ENCODE results near the gene DUS2. TPM values are rescaled to one million over a fixed set of nuclear protein-coding genes. Genes with fewer than 3 reads are reported as not detected.

DUS2 gene
- total RNA-seq, 2 experiments from 2014 or later, result 19.9 to 32.4 TPM

DNA sequence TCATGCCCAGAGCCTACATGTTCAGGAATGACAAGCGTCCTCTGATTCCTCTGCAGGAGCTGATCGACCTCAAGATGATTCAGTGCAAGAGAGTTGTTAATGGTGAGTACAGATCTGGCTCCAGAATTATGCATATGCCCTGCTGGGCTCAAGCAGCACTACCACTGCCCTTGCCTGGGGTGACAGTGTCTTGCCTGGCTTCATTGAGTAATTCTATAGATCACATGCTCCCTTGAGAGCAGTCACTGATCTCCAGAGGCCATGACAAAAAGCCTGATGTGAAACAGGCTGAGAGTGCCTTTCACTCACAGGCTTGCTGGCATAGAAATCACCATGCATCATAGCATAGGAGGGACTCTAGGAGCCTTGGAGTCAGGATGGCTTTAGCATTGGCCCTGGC lies 26.4 kb downstream of the DUS2 start:
- no peaks in the 10 kb centered on the region for H3K9me2 ChIP-seq (ENCODE audit: insufficient read depth, low read length)
- ChIA-PET POLR2A (no interaction called here), CTCF (ENCODE audit: unreplicated experiment) (no interaction called here)
- TF ChIP-seq, protein P1, sequence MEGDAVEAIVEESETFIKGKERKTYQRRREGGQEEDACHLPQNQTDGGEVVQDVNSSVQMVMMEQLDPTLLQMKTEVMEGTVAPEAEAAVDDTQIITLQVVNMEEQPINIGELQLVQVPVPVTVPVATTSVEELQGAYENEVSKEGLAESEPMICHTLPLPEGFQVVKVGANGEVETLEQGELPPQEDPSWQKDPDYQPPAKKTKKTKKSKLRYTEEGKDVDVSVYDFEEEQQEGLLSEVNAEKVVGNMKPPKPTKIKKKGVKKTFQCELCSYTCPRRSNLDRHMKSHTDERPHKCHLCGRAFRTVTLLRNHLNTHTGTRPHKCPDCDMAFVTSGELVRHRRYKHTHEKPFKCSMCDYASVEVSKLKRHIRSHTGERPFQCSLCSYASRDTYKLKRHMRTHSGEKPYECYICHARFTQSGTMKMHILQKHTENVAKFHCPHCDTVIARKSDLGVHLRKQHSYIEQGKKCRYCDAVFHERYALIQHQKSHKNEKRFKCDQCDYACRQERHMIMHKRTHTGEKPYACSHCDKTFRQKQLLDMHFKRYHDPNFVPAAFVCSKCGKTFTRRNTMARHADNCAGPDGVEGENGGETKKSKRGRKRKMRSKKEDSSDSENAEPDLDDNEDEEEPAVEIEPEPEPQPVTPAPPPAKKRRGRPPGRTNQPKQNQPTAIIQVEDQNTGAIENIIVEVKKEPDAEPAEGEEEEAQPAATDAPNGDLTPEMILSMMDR (conservative IDR thresholded peaks at IDR 0.05; ENCODE audit: low read length), result no peak
- TF ChIP-seq EZH2phosphoT487 (IDR thresholded peaks at IDR 0.05; ENCODE audit: borderline replicate concordance, low read depth, low read length), result no peak
- H3K4me3 ChIP-seq (ENCODE audit: low read depth, low read length, poor library complexity, severe bottlenecking), result no peak overlapping the region
- no peaks in the 10 kb centered on the region for H3K9me3 ChIP-seq (ENCODE audit: low read length)
- peaks cover 67% of the 10 kb centered on the region for H3K36me3 ChIP-seq (ENCODE audit: insufficient read depth, low read length)
- H2AFZ ChIP-seq (ENCODE audit: low read length), result no peak overlapping the region
- H4K20me1 ChIP-seq (ENCODE audit: insufficient read depth, low read length), result no peaks in the 10 kb centered on the region
- no peak overlapping the region for H3K4me2 ChIP-seq (ENCODE audit: low read length)
- BruUV-seq (replicated peaks), result no TSS peak
- no peaks in the 10 kb centered on the region for H3K4me1 ChIP-seq (ENCODE audit: insufficient read depth, low read length, poor library complexity, severe bottlenecking)
- no peak for DNase-seq (ENCODE audit: low spot score)
- no peak overlapping the region for H3K27ac ChIP-seq (ENCODE audit: low read depth, low read length, poor library complexity, severe bottlenecking)
- no peaks in the 10 kb centered on the region for H3K79me2 ChIP-seq (ENCODE audit: insufficient read depth, low read depth, low read length)
- intact Hi-C loops (cut with micrococcal nuclease; ENCODE audit: unreplicated experiment), result loop anchor here (10.0 kb wide), 1 partner anchor 375 kb away; no protein-coding TSS in a partner anchor

DNA sequence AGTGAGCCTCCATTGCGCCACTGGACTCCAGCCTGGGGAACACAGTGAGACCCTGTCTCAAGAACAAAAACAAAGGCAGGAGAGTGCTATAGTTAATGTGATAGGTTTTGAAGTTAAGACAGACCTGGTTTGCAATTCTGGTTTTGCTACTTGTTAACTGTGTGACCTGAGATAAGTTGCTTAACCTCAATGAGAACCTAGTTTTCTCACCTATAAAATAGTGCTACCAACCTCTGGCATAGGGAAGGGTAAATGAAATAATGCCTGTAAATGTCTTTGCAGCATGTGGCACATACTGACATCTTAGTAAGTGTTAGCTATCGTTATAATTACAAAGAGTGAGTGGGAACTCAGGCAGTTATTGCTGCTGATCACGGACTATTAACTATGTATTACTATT lies 32.3 kb downstream of the DUS2 start:
- no peaks in the 10 kb centered on the region for H3K9me2 ChIP-seq (ENCODE audit: insufficient read depth, low read length)
- H3K4me3 ChIP-seq (ENCODE audit: low read depth, low read length, poor library complexity, severe bottlenecking), result no peak overlapping the region
- intact Hi-C loops (cut with micrococcal nuclease; ENCODE audit: unreplicated experiment), result no loop called here
- H4K20me1 ChIP-seq (ENCODE audit: insufficient read depth, low read length), result no peaks in the 10 kb centered on the region
- TF ChIP-seq EZH2phosphoT487 (IDR thresholded peaks at IDR 0.05; ENCODE audit: borderline replicate concordance, low read depth, low read length), result no peak
- TF ChIP-seq, protein P1 (conservative IDR thresholded peaks at IDR 0.05; ENCODE audit: low read length), result no peak
- no peaks in the 10 kb centered on the region for H3K9me3 ChIP-seq (ENCODE audit: low read length)
- peaks cover 75% of the 10 kb centered on the region for H3K36me3 ChIP-seq (ENCODE audit: insufficient read depth, low read length)
- H2AFZ ChIP-seq (ENCODE audit: low read length), result no peak overlapping the region
- no peak for DNase-seq (ENCODE audit: low spot score)
- no TSS peak for BruUV-seq (replicated peaks)
- H3K79me2 ChIP-seq (ENCODE audit: insufficient read depth, low read depth, low read length), result no peaks in the 10 kb centered on the region
- H3K4me1 ChIP-seq (ENCODE audit: insufficient read depth, low read length, poor library complexity, severe bottlenecking), result no peaks in the 10 kb centered on the region
- ChIA-PET POLR2A (interaction anchor here (1.0 kb wide), 1 partner anchor 17 kb away, joined by 4 read pairs; no protein-coding TSS in a partner anchor), CTCF (ENCODE audit: unreplicated experiment) (interaction anchor here (0.6 kb wide), 1 partner anchor 15 kb away, joined by 3 read pairs; no protein-coding TSS in a partner anchor)
- no peak overlapping the region for H3K27ac ChIP-seq (ENCODE audit: low read depth, low read length, poor library complexity, severe bottlenecking)
- H3K4me2 ChIP-seq (ENCODE audit: low read length), result no peak overlapping the region

DNA sequence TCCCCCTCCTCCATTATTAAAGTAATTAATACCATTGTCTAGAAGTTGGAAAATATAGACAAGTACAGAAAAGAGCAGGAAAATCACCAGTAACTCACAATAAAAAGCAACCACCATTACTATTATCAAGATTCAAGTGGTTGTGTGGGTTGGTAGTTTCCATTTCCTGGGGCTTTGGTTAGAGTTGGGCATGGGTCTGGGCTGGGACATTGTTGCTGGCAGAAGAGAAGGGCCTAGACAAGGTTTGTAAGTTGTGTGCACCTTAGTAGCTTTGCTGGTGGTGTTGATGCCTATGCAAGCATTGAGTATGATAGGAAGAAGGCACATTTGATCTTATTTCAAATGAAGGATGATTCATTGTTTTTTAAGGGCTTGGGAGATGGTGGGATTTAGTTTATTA lies 36.7 kb downstream of the DUS2 start:
- POLR2A ChIA-PET, result interaction anchor here (0.7 kb wide), 1 partner anchor 80 kb away, joined by 4 read pairs; no protein-coding TSS in a partner anchor
- Histone ChIP-seq H2AFZ (ENCODE audit: low read length) (no peak overlapping the region), H3K4me3 (ENCODE audit: low read depth, low read length, poor library complexity, severe bottlenecking) (no peak overlapping the region), H3K9me3 (ENCODE audit: low read length) (no peaks in the 10 kb centered on the region), H4K20me1 (ENCODE audit: insufficient read depth, low read length) (no peaks in the 10 kb centered on the region), H3K79me2 (ENCODE audit: insufficient read depth, low read depth, low read length) (no peaks in the 10 kb centered on the region), H3K4me1 (ENCODE audit: insufficient read depth, low read length, poor library complexity, severe bottlenecking) (peaks cover 4% of the 10 kb centered on the region), H3K27ac (ENCODE audit: low read depth, low read length, poor library complexity, severe bottlenecking) (no peak overlapping the region), H3K4me2 (ENCODE audit: low read length) (no peak overlapping the region), H3K36me3 (ENCODE audit: insufficient read depth, low read length) (peaks cover 58% of the 10 kb centered on the region), H3K9me2 (ENCODE audit: insufficient read depth, low read length) (no peaks in the 10 kb centered on the region)
- CTCF ChIA-PET (ENCODE audit: unreplicated experiment), result no interaction called here
- no TSS peak for BruUV-seq (replicated peaks)
- TF ChIP-seq, protein P1 (conservative IDR thresholded peaks at IDR 0.05; ENCODE audit: low read length), result no peak
- no peak for TF ChIP-seq EZH2phosphoT487 (IDR thresholded peaks at IDR 0.05; ENCODE audit: borderline replicate concordance, low read depth, low read length)
- DNase-seq (ENCODE audit: low spot score), result no peak
- intact Hi-C loops (cut with micrococcal nuclease; ENCODE audit: unreplicated experiment), result loop anchor here (5.0 kb wide), 1 partner anchor 178 kb away; the partner anchor contains the start of gene NRN1L

All from OCI-LY7 (cell line).